ENCODE measurements around the gene ATL2. TPM values are rescaled to one million over a fixed set of nuclear protein-coding genes. Genes with fewer than 3 reads are reported as not detected.

The ATL2 gene
- total RNA-seq, 4 donors from 2014 or later: 60.1 to 130 (median 108) TPM

DNA sequence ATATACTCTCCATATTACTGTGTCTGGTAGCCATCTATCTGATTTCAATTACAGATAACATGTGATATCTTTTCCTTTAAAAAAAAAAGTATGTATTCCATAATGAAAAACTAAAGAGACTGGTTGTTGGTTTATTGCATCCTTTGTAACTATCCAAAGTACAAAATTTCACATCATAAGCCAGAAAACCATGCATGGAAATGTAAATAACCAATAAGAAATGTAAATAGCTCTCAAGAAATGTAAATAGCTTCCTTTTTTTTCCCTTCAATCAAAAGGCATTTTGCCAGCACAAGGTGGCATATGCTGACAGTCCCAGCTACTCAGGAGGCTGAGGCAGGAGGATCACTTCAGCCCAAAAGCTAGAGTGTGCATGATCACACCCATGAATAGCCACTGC, 59.3 kb downstream of the ATL2 start:
- H3K27ac ChIP-seq: no peak overlapping the region
- H3K4me3 ChIP-seq: no peak overlapping the region
- peaks cover 0 to 3% of the 10 kb centered on the region in 2 donors for H3K4me1 ChIP-seq
- intact Hi-C loops (cut with DNase I; ENCODE audit: low total_unique reads): loop anchor here (5.0 to 10.0 kb wide), 3 partner anchors 130 to 407 kb away; no protein-coding TSS in a partner anchor
- no peak for DNase-seq
- in situ Hi-C loops (cut with MboI; ENCODE audit: low sequenced_read_pairs in 4 of 4): loop anchor here (5.0 to 25.0 kb wide), 4 partner anchors 150 to 420 kb away; no protein-coding TSS in a partner anchor
- H3K36me3 ChIP-seq: peaks cover 0 to 33% of the 10 kb centered on the region in 2 donors
- ATAC-seq: no peak
- TF ChIP-seq, protein P1, sequence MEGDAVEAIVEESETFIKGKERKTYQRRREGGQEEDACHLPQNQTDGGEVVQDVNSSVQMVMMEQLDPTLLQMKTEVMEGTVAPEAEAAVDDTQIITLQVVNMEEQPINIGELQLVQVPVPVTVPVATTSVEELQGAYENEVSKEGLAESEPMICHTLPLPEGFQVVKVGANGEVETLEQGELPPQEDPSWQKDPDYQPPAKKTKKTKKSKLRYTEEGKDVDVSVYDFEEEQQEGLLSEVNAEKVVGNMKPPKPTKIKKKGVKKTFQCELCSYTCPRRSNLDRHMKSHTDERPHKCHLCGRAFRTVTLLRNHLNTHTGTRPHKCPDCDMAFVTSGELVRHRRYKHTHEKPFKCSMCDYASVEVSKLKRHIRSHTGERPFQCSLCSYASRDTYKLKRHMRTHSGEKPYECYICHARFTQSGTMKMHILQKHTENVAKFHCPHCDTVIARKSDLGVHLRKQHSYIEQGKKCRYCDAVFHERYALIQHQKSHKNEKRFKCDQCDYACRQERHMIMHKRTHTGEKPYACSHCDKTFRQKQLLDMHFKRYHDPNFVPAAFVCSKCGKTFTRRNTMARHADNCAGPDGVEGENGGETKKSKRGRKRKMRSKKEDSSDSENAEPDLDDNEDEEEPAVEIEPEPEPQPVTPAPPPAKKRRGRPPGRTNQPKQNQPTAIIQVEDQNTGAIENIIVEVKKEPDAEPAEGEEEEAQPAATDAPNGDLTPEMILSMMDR (IDR thresholded peaks at IDR 0.05 in 4 of 5, conservative IDR thresholded peaks at IDR 0.05 in 1 of 5): no peak
- no peak for TF ChIP-seq POLR2A (IDR thresholded peaks at IDR 0.05)
- no peaks in the 10 kb centered on the region for H3K27me3 ChIP-seq
- H3K9me3 ChIP-seq: no peaks in the 10 kb centered on the region

GRCh38 chr2:38315707-38316333, 61.3 kb downstream of the ATL2 start:
- intact Hi-C loops (cut with DNase I; ENCODE audit: low total_unique reads): loop anchor here (1.0 to 10.0 kb wide), 5 partner anchors 61 to 409 kb away; partner anchors contain the start of gene ATL2
- DNase-seq: no peak
- in situ Hi-C loops (cut with MboI; ENCODE audit: low sequenced_read_pairs in 4 of 4): loop anchor here (5.0 to 25.0 kb wide), 4 partner anchors 151 to 421 kb away; no protein-coding TSS in a partner anchor

GRCh38 chr2:38308821-38309220, 68.3 kb downstream of the ATL2 start:
- TF ChIP-seq, protein P1 (IDR thresholded peaks at IDR 0.05 in 4 of 5, conservative IDR thresholded peaks at IDR 0.05 in 1 of 5): no peak
- TF ChIP-seq POLR2A (IDR thresholded peaks at IDR 0.05): no peak
- in situ Hi-C loops (cut with MboI; ENCODE audit: low sequenced_read_pairs in 4 of 4): loop anchor here (25.0 kb wide), 2 partner anchors 228 to 428 kb away; no protein-coding TSS in a partner anchor

More at GRCh38 chr2:38315707-38316333, 61.3 kb downstream of the ATL2 start:
- Histone ChIP-seq H3K4me1 (peaks cover 0 to 3% of the 10 kb centered on the region in 2 donors), H3K9me3 (no peaks in the 10 kb centered on the region), H3K27ac (peak overlapping the region in 1 of 4 donors; percentile 6), H3K27me3 (no peaks in the 10 kb centered on the region), H3K4me3 (no peak overlapping the region), H3K36me3 (peaks cover 0 to 50% of the 10 kb centered on the region in 2 donors)
- ATAC-seq: peak; percentile 72 to 79
- TF ChIP-seq, protein P1 (IDR thresholded peaks at IDR 0.05 in 4 of 5, conservative IDR thresholded peaks at IDR 0.05 in 1 of 5): peak; percentile 42 to 79 (median 70)
- no peak for TF ChIP-seq POLR2A (IDR thresholded peaks at IDR 0.05)

GRCh38 chr2:38301969-38302702, 74.9 kb downstream of the ATL2 start:
- TF ChIP-seq, protein P1 (IDR thresholded peaks at IDR 0.05 in 4 of 5, conservative IDR thresholded peaks at IDR 0.05 in 1 of 5): no peak
- no peak for TF ChIP-seq POLR2A (IDR thresholded peaks at IDR 0.05)
- Histone ChIP-seq H3K36me3 (peaks cover 0 to 37% of the 10 kb centered on the region in 2 donors), H3K4me3 (no peak overlapping the region), H3K27ac (peak overlapping the region; percentile 35 to 51 (median 46)), H3K4me1 (peaks cover 8 to 10% of the 10 kb centered on the region in 2 donors), H3K27me3 (no peaks in the 10 kb centered on the region), H3K9me3 (no peaks in the 10 kb centered on the region)
- no peak for DNase-seq
- in situ Hi-C loops (cut with MboI; ENCODE audit: low sequenced_read_pairs in 4 of 4) (loop anchor here (25.0 kb wide), 2 partner anchors 235 to 435 kb away; no protein-coding TSS in a partner anchor), intact Hi-C loops (cut with DNase I; ENCODE audit: low total_unique reads) (no loop called here)
- peak; percentile 48 to 65 for ATAC-seq

More at GRCh38 chr2:38308821-38309220, 68.3 kb downstream of the ATL2 start:
- no peak overlapping the region for H3K27ac ChIP-seq
- no peak for DNase-seq
- no peak overlapping the region for H3K4me3 ChIP-seq
- no peaks in the 10 kb centered on the region for H3K4me1 ChIP-seq
- H3K9me3 ChIP-seq: no peaks in the 10 kb centered on the region
- H3K36me3 ChIP-seq: peaks cover 0 to 65% of the 10 kb centered on the region in 2 donors
- no peak for ATAC-seq
- intact Hi-C loops (cut with DNase I; ENCODE audit: low total_unique reads): no loop called here
- H3K27me3 ChIP-seq: no peaks in the 10 kb centered on the region

All from gastrocnemius medialis (tissue), 4 donors.